Fibroblast of mammary gland (primary cell): ENCODE results near the gene PLEKHG4B.
"Not testable (repeated sequence)": the region's sequence is repeated elsewhere in the genome, so short reads cannot be mapped to it uniquely, and the experiment has no call there.

Experiments
- DNase-seq: peaks from one replicate; pipeline ENCODE4 v3.0.0-alpha.2; 2010; ENCODE audit warnings: low read depth
- H3K4me3 ChIP-seq: 2 replicates; pipeline ENCODE4 v1.5.1; 2011; ENCODE audit warnings: low read depth, mild to moderate bottlenecking, low read length, moderate library complexity; ENCODE audit not compliant: control insufficient read depth
- CTCF ChIP-seq: conservative IDR thresholded peaks from 2 replicates; pipeline ENCODE4 v1.5.1; 2011; ENCODE audit warnings: low read depth, low read length, inconsistent platforms; ENCODE audit not compliant: control insufficient read depth, insufficient read depth

Gene PLEKHG4B

DNA sequence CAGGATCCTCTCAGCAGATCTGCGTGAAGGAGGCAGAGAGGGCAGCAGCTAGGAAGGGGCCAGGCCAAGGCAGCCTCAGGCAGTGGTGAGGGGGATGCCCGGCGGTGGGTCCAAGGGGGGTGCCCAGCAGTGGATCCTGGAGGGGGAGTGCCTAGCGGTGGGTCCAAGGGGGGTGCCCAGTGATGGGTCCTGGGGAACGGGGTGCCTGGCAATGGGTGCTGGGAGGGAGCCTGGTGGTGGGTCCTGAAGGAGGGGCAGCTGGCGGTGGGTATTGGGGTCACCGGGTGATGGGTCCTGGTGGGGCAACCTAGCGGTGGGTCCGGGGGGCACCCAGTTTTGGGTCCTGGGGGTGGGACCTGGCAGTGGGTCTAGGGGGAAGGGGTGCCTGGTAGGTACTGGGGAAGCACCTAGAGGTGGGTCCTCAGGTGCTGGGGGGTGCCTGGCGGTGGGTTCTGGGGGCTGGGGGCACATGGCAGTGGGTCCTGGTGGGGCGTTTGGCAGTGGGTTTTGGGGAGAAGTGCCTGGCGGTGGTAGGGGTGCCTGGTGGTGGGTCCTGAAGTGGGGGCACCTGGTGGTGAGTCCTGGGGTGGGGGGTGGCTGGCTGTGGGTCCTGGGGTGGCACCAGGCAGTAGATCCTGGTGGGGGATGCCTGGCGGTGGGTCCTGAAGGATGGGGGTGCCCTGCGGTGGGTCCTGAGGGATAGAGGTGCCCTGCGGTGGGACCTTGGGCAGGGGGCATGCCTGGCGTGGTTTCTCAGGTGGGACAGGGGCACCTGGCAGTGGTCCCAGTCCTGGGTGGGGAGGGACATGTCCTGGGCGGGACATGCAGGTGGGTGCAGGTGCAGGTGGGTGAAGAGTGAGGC is 101.2 kb downstream of the PLEKHG4B start:
- DNase-seq = no peak
- H3K4me3 ChIP-seq = no peak overlapping the region
- TF ChIP-seq CTCF = no peak

DNA sequence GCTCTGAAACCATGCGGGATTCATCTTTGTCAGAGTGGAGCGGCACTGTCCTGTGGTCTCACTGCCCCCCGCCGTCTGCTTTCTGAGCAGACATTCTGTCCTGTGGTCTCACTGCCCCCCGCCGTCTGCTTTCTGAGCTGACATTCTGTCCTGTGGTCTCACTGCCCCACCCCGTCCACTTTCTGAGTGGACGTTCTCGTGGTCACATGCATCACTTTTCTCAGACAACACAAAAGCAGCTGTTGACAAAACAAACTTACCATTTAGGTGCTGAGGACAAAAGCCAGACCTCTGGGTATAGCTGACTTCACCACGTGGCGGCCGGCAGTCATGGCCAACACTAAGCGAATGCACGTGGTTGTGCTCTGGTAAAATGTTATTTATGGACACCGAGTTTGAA is 102.1 kb downstream of the PLEKHG4B start:
- TF ChIP-seq CTCF = no peak
- no peak for DNase-seq
- no peak overlapping the region for H3K4me3 ChIP-seq

DNA sequence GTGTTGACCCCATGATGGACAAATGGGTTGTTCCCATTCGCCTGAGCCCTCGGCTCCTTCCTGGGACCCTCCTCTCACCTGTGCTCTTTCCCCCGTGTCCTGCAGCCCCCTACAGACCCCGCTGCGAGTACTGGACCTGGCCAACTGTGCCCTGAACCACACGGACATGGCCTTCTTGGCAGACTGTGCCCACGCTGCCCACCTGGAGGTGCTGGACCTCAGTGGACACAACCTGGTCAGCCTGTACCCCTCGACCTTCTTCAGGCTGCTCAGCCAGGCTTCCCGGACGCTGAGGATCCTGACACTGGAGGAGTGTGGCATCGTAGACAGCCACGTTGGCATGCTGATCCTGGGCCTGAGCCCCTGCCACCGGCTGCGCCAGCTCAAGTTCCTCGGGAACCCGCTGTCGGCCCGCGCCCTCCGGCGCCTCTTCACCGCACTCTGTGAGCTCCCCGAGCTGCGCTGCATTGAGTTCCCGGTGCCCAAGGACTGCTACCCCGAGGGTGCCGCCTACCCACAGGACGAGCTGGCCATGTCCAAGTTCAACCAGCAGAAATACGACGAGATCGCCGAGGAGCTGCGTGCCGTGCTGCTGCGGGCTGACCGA is 102.7 kb downstream of the PLEKHG4B start:
- no peak for TF ChIP-seq CTCF
- DNase-seq = no peak
- no peak overlapping the region for H3K4me3 ChIP-seq

DNA sequence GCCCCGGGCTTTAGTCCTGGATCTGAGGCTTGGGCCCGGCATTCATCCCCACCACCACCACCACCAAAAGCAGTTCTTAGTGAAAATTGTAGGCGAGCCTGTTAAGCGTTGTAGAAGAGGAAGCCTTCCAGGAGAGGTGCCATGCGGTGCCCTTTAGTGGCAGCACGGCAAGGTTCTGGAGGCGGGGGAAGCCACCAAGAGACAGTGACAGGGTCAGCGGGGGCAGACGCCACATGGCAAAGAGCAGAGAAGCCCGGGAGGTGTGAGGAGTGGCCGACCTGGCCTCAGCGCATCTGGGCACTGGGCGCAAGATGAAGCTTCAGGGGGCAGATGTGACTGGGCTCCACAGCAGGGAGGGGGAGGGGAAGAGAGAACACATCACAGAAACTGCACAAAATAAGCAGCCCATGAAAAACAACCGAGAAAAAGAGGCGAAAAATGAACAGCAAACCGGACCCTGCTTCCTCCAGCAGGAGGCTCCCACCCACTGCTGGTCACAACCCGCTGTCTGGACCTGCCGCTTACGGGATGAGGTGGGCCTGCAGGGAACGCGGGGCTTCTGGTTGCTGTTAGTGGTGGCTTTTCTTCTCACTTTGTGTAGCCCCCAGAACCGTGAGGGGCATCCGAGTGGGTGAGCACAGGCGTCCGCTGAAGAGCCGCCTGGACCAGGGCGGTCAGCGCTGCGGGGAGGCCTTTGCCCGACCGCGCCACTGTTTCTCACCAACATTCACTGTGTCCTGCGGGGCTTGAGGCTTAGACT is 103.6 kb downstream of the PLEKHG4B start:
- peak; percentile 22 for TF ChIP-seq CTCF
- no peak for DNase-seq
- H3K4me3 ChIP-seq = no peak overlapping the region

GRCh38 chr5:196350-196749 is 104.4 kb downstream of the PLEKHG4B start:
- TF ChIP-seq CTCF = no peak
- DNase-seq = no peak
- no peak overlapping the region for H3K4me3 ChIP-seq

DNA sequence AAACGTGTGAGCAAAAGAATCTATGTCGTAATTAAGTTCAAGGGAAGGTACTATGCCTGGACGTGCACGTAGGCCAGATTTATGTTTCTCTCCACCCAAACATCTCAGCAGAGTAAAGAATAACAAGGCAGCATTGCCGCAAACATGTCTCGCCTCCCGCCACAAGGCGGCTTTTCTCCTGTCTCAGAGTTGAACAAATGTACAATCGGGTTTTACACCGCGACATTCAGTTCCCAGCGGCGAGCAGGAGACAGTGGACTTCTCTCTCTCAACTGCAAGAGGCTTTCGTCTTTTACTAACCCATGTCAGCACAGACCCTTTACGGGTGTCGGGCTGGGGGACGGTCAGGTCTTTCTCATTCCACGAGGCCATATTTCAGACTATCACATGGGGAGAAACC is 105.1 kb downstream of the PLEKHG4B start:
- peak; percentile 18 for TF ChIP-seq CTCF
- not testable (repeated sequence) for H3K4me3 ChIP-seq
- peak; percentile 42 for DNase-seq
